GM21381 (cell line): Measurements from ENCODE around the gene GALNT9.
"Not testable (repeated sequence)": the region's sequence is repeated elsewhere in the genome, so short reads cannot be mapped to it uniquely, and the experiment has no call there.

Experiments
- ATAC-seq: cut with Tn5 transposase; IDR thresholded peaks from one replicate; pipeline ENCODE4 v1.9.1; 2021; ENCODE audit warnings: mild to moderate bottlenecking, moderate library complexity; ENCODE audit not compliant: unreplicated experiment

Gene GALNT9

GRCh38 chr12:132267873-132268272 lies 61.5 kb downstream of the GALNT9 start:
- ATAC-seq, result no peak

GRCh38 chr12:132266802-132267201 lies 62.6 kb downstream of the GALNT9 start:
- ATAC-seq, result no peak

- ATAC-seq, result no peak
Measured at GRCh38 chr12:132266370-132266769, 63.0 kb downstream of the GALNT9 start.

- not testable (repeated sequence) for ATAC-seq
Measured at GRCh38 chr12:132265822-132266221, 63.6 kb downstream of the GALNT9 start.

- ATAC-seq, result no peak
Measured at GRCh38 chr12:132265056-132265800, 64.2 kb downstream of the GALNT9 start.

GRCh38 chr12:132264086-132265010 lies 65.0 kb downstream of the GALNT9 start:
- ATAC-seq, result no peak

- no peak for ATAC-seq
Measured at GRCh38 chr12:132263451-132264049, 65.8 kb downstream of the GALNT9 start.

- ATAC-seq, result no peak
Measured at GRCh38 chr12:132263061-132263360, 66.4 kb downstream of the GALNT9 start.

- no peak for ATAC-seq
Measured at GRCh38 chr12:132262256-132263060, 66.9 kb downstream of the GALNT9 start.

GRCh38 chr12:132261328-132262138 lies 67.9 kb downstream of the GALNT9 start:
- ATAC-seq, result no peak

- ATAC-seq, result no peak
Measured at GRCh38 chr12:132260721-132261120, 68.7 kb downstream of the GALNT9 start.

- ATAC-seq, result no peak
Measured at GRCh38 chr12:132259872-132260695, 69.3 kb downstream of the GALNT9 start.

GRCh38 chr12:132259364-132259871 lies 70.0 kb downstream of the GALNT9 start:
- ATAC-seq, result no peak

- ATAC-seq, result no peak
Measured at GRCh38 chr12:132258543-132258942, 70.8 kb downstream of the GALNT9 start.

GRCh38 chr12:132257955-132258490 lies 71.4 kb downstream of the GALNT9 start:
- no peak for ATAC-seq

- no peak for ATAC-seq
Measured at GRCh38 chr12:132257206-132257954, 72.0 kb downstream of the GALNT9 start.

GRCh38 chr12:132256646-132257045 lies 72.7 kb downstream of the GALNT9 start:
- ATAC-seq, result no peak

- no peak for ATAC-seq
Measured at GRCh38 chr12:132255642-132256041, 73.7 kb downstream of the GALNT9 start.
